HuH-7.5 (cell line): Measurements from ENCODE around the gene PACSIN2.

Experiments used
- DNase-seq: peaks from one replicate; pipeline ENCODE4 v3.0.0; 2011; ENCODE audit warnings: low spot score

Gene PACSIN2

GRCh38 chr22:42905217-42905616, 109.7 kb downstream of the PACSIN2 start:
- no peak for DNase-seq

DNA sequence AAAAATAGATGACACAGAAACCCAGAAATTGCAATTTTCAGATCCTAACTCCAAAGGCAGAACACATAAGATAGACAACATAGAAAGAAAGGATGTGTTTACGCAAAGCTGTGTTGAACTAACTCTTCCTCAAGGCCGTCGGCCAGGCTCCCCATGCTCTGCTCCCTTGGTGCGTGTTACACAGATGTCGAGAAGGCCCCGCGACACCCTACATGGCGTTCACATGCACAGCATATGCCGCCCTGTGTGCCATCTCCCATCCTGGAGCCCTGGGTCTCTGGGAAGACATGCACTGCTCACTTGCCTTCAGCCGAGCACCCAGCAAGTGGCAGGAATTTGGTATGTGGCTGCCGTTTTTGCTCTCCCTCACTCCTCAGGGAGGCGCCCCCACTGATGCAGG, 110.9 kb downstream of the PACSIN2 start:
- DNase-seq: no peak

- DNase-seq: no peak
These were observed 112.0 kb downstream of the PACSIN2 start for GRCh38 chr22:42902875-42903510.

DNA sequence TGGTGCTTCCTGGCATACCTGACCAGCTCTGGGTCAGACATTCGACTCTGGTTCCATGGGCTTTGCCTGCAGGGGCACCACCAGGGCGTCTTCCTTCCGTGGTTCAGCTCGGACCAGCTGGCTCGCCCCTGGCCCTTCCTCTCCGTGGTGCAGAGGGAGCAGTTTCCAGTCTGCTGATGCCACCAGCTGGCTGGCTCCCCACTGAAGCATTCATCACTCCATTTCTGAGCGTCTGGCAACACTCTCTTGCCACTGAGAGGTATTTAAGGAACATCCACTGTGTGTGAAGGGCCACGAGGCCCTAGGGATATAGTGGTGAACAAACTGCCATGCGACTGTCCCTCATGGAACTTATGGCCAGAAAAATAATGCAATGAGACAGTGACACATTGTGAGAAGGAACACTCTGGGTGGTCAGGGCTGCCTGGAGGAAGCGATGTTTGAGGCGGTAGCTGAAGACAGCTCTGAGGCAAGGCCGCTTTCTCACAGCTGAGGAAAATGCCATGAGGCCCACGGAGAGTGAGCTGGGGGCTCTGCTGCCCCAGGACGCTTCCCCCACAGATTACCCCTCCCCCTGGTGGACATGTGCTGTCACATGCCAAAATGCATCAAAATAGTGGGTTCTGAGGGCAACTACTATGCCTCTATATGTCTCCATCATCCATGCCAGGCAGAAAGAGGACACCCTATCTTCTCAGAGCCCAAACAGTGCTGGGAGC, 113.0 kb downstream of the PACSIN2 start:
- DNase-seq: no peak

GRCh38 chr22:42897960-42898359, 117.0 kb downstream of the PACSIN2 start:
- DNase-seq: no peak

- no peak for DNase-seq
These were observed 119.4 kb downstream of the PACSIN2 start for GRCh38 chr22:42895541-42895981.

GRCh38 chr22:42895087-42895486, 119.9 kb downstream of the PACSIN2 start:
- no peak for DNase-seq

DNA sequence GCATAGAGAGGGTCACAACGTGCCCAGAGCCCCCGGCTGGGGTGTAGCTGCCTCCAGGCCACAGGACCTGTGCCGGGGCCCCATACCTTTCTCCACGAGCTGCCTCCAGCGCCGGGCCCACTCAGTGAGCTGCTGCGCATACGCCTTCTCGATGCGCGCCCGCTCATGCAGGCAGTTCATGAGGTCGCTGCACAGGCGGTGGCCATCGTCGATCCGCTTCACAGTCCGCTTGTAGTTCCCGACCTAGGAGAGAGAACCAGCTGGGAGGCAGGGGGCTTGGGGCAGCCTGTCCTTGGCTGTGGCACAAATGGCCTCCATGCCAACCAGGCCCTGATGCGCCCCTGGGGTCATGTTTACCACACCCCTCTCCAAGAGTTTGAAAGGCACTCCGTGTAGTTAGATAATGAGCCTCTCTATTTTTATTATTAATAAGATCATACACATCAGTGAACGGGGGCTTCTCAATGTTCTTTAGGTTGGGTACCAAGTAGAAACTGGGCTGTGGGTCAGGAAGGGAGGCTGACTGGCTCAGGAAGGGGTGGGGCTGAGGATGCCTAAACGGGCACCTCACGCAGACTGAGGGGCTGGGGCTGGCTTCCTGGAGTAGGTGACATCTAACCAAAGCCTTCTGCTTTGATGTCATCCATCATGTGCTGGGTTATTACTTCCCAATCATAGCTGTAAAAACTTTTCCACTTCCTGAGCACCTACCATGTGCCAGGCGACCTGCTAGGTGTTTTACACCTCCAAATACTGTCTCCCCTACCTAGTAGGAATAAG, 121.4 kb downstream of the PACSIN2 start:
- no peak for DNase-seq

GRCh38 chr22:42892571-42893316, 122.2 kb downstream of the PACSIN2 start:
- DNase-seq: no peak

DNA sequence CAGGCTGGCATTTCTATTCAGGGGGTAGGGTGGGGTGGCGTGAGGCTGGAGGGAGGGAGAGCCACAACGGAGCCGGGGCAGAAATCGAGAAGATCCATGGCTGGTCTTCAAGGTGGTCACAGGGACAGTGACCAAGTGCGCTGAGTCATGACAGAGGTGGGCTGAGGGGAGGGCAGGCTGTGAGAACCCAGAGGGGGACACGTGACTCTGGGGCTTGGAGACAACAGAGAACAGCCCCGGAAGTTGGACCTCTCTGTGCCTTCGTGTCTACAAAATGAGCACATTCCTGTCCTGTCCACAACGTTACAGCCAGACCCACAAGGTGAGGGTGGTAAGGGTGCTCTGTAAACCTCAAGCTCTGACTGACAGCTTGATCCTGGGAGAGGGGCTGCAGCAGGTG, 122.8 kb downstream of the PACSIN2 start:
- DNase-seq: no peak

- no peak for DNase-seq
These were observed 123.3 kb downstream of the PACSIN2 start for GRCh38 chr22:42891696-42892095.

GRCh38 chr22:42891008-42891407, 123.9 kb downstream of the PACSIN2 start:
- no peak for DNase-seq

DNA sequence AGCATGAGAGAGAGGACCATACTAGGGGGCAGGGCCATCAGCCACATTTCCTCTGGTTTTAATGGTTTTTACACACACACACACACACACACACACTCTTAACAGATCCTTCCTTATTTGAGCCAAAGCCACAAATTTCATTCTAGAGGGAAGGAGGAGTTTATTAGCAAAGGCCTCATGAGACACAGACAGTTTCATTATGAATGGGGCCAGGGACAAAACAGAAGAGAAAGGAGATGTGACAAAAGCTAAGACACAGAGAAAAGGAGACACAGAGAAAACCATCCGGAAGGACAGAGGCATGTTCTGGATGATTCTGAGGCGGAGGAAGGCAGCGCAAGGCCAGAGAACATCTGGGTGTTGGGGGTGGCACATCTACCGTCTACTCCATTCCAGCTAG, 125.6 kb downstream of the PACSIN2 start:
- no peak for DNase-seq

- DNase-seq: no peak
These were observed 127.1 kb downstream of the PACSIN2 start for GRCh38 chr22:42887523-42888507.

DNA sequence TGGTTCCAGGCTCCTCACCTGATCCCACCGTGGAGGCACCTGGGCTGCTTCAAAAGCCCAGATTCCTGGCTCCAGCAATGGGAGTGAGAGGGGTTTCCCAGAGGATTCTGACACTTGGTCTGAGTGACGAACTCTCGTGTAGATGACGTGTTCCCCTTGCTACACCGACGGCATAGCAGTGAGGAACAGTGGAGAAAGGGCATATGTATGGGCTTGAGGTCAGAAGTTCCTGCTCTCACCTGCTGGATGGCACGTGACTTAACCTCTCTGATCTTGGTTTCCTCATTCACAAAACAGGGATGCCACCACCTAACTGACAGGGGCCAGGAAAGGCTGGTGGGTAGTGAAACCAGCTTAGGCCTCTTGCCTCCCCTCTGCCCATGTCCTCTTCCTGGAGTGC, 127.8 kb downstream of the PACSIN2 start:
- no peak for DNase-seq

- DNase-seq: no peak
These were observed 129.5 kb downstream of the PACSIN2 start for GRCh38 chr22:42885446-42885845.

- no peak for DNase-seq
These were observed 130.2 kb downstream of the PACSIN2 start for GRCh38 chr22:42884616-42885375.

GRCh38 chr22:42883970-42884369, 131.0 kb downstream of the PACSIN2 start:
- no peak for DNase-seq

DNA sequence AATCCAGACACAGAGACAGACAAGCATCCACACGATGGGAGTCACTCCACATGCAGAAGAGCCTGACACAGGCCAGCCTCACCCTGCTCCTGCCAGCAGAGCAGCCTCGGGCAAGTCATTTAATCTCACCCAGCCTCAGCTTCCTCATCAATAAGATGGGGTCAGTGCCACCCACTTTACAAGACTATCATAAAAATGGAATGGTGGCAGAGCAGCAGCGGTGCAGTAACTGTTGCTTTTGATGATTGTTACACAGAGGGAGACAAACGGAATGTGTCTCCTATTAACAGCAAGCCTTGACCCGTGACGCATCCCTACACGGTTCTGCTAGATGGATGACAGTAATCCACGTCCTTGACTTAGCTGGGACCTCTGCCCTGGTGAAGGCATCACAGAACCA, 131.8 kb downstream of the PACSIN2 start:
- DNase-seq: no peak

- no peak for DNase-seq
These were observed 132.8 kb downstream of the PACSIN2 start for GRCh38 chr22:42881982-42882656.
